Natural killer cell (primary cell): ENCODE results near the gene SLC10A1. TPM values are rescaled to one million over a fixed set of nuclear protein-coding genes. Genes with fewer than 3 reads are reported as not detected.

Experiments
- ATAC-seq, 3 donors: fragments of 150-1000 bp in 2 of 3; fragments of 200-7000 bp in 1 of 3; cut with Tn5 transposase; 1 replicate in 1 of 3; 2 replicates in 2 of 3; pipeline ENCODE4 v1.10.0; 2021; ENCODE audit warnings: mild to moderate bottlenecking in 2 of 3, moderate library complexity in 2 of 3
- DNase-seq, 2 donors: peaks; one replicate each; pipeline versions ENCODE4 v3.0.0 to v3.0.0-alpha.2; 2013 to 2021; ENCODE audit warnings: mixed read lengths in 1 of 2
- H3K27ac ChIP-seq: one replicate; pipeline ENCODE4 v1.5.1; 2013; ENCODE audit warnings: mild to moderate bottlenecking, low read length
- H3K27me3 ChIP-seq: one replicate; pipeline ENCODE4 v1.6.1; 2013; ENCODE audit warnings: low read length; ENCODE audit not compliant: control insufficient read depth, insufficient read depth
- H3K36me3 ChIP-seq: one replicate; pipeline ENCODE4 v1.6.1; 2013; ENCODE audit warnings: low read length; ENCODE audit not compliant: control insufficient read depth, insufficient read depth
- H3K4me1 ChIP-seq: one replicate; pipeline ENCODE4 v1.6.1; 2013; ENCODE audit warnings: low read length; ENCODE audit not compliant: control insufficient read depth, insufficient read depth
- H3K4me3 ChIP-seq: one replicate; pipeline ENCODE4 v1.5.1; 2013; ENCODE audit warnings: low read length
- H3K9me3 ChIP-seq: one replicate; pipeline ENCODE4 v1.6.1; 2013; ENCODE audit warnings: low read length; ENCODE audit not compliant: control insufficient read depth, insufficient read depth
- H3K27ac Mint-ChIP-seq, 2 donors: one replicate each; pipeline ENCODE4 v1.8.0; 2022; ENCODE audit warnings: mild to moderate bottlenecking in 2 of 2, mixed read lengths in 2 of 2, moderate library complexity in 1 of 2
- H3K27me3 Mint-ChIP-seq, 2 donors: one replicate each; pipeline ENCODE4 v1.8.0; 2022; ENCODE audit warnings: low read depth in 2 of 2, mixed read lengths in 2 of 2
- H3K36me3 Mint-ChIP-seq: one replicate; pipeline ENCODE4 v1.8.0; 2022; ENCODE audit warnings: mixed read lengths
- H3K4me1 Mint-ChIP-seq, 2 donors: one replicate each; pipeline ENCODE4 v1.8.0; 2022; ENCODE audit warnings: mixed read lengths in 2 of 2
- H3K4me3 Mint-ChIP-seq: one replicate; pipeline ENCODE4 v1.8.0; 2022; ENCODE audit warnings: mild to moderate bottlenecking, moderate library complexity, mixed read lengths
- H3K9me3 Mint-ChIP-seq, 2 donors: one replicate each; pipeline ENCODE4 v1.8.0; 2022; ENCODE audit warnings: mixed read lengths in 2 of 2
- WGBS: methylation state at CpG from one replicate; pipeline ENCODE4 v1.1.7; 2013; ENCODE audit warnings: missing lambda C conversion rate; ENCODE audit not compliant: insufficient coverage; 5-methylcytosine and 5-hydroxymethylcytosine counted together
- intact Hi-C: fragments of 100-400 bp; cut with micrococcal nuclease; formaldehyde crosslinking; loops from one replicate; pipeline ENCODE4 v1.14.2; 2022
- total RNA-seq, 4 donors: library from RNA; stranded (reverse); fragments of 120-200 nt in 1 of 4; gene quantifications; one replicate each; pipeline versions ENCODE4 v1.2.3 to v1.2.4, GENCODE V29; 2013 to 2022
- TF ChIP-seq, protein P1 (sequence below): fragments of 200-600 bp; IDR thresholded peaks from one replicate; pipeline ENCODE4 v1.8.0; 2022; ENCODE audit warnings: antibody characterized with exemption

SLC10A1 gene
- total RNA-seq, 3 donors from 2014 or later (not counting 1 experiment from before 2014, with no cell fraction given): not detected

DNA sequence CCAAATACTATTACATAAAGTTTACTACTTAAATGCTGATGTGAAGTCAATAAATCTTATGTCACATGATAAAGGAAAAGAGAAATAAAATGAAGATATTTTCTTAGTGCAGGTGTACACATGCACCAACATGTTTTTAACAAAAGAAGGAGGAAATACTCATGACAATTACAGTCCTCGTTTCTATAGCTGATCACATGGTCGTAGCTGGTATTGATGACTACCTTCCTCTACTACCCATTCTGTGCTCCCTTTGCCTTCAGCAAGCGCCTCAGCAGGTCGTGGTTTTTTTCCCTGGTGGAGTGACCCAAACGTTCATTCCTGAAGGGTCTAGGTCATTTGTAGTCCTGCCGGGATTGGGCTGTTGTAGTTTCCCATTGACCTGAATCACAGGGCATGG lies 25.4 kb upstream of the SLC10A1 start:
- peaks cover 0 to 5% of the 10 kb centered on the region in 2 donors for H3K4me1 Mint-ChIP-seq
- TF ChIP-seq, protein P1, sequence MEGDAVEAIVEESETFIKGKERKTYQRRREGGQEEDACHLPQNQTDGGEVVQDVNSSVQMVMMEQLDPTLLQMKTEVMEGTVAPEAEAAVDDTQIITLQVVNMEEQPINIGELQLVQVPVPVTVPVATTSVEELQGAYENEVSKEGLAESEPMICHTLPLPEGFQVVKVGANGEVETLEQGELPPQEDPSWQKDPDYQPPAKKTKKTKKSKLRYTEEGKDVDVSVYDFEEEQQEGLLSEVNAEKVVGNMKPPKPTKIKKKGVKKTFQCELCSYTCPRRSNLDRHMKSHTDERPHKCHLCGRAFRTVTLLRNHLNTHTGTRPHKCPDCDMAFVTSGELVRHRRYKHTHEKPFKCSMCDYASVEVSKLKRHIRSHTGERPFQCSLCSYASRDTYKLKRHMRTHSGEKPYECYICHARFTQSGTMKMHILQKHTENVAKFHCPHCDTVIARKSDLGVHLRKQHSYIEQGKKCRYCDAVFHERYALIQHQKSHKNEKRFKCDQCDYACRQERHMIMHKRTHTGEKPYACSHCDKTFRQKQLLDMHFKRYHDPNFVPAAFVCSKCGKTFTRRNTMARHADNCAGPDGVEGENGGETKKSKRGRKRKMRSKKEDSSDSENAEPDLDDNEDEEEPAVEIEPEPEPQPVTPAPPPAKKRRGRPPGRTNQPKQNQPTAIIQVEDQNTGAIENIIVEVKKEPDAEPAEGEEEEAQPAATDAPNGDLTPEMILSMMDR: no peak
- DNase-seq (no peak), ATAC-seq (no peak)
- 77% methylated on average over 6 of the region's 6 CpGs for WGBS
- no peak overlapping the region for H3K27ac Mint-ChIP-seq
- Histone ChIP-seq H3K4me1 (no peaks in the 10 kb centered on the region), H3K36me3 (no peaks in the 10 kb centered on the region), H3K9me3 (no peaks in the 10 kb centered on the region), H3K4me3 (no peak overlapping the region), H3K27ac (no peak overlapping the region), H3K27me3 (no peaks in the 10 kb centered on the region)
- peaks cover 0 to 10% of the 10 kb centered on the region in 2 donors for H3K27me3 Mint-ChIP-seq
- no peaks in the 10 kb centered on the region for H3K9me3 Mint-ChIP-seq
- no peak overlapping the region for H3K4me3 Mint-ChIP-seq
- intact Hi-C loops: no loop called here
- H3K36me3 Mint-ChIP-seq: no peaks in the 10 kb centered on the region

DNA sequence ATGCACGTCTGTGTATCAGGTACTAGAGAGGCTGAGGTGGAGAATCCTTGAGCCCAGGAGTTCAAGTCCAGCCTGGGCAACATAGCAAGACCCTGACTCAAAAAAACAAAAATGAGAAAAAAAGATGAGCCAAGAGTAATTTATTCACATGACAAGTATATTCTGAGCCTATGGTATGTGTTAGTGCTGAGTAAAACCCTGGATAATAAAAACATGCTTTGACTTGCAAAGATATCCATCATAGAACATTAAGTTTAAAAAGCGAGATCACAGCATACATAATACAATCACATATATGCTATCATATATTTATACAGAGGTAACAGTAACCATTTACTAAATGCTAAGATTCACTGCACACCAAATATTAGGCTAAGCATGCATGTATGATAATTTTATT lies 23.9 kb upstream of the SLC10A1 start:
- peaks cover 0 to 7% of the 10 kb centered on the region in 2 donors for H3K27me3 Mint-ChIP-seq
- Histone ChIP-seq H3K4me3 (no peak overlapping the region), H3K9me3 (no peaks in the 10 kb centered on the region), H3K36me3 (no peaks in the 10 kb centered on the region), H3K4me1 (no peaks in the 10 kb centered on the region), H3K27me3 (no peaks in the 10 kb centered on the region), H3K27ac (no peak overlapping the region)
- H3K36me3 Mint-ChIP-seq: no peaks in the 10 kb centered on the region
- TF ChIP-seq, protein P1: no peak
- DNase-seq (no peak), ATAC-seq (no peak)
- H3K9me3 Mint-ChIP-seq: no peaks in the 10 kb centered on the region
- peaks cover 0 to 5% of the 10 kb centered on the region in 2 donors for H3K4me1 Mint-ChIP-seq
- no peak overlapping the region for H3K4me3 Mint-ChIP-seq
- intact Hi-C loops: no loop called here
- H3K27ac Mint-ChIP-seq: no peak overlapping the region
- 74% methylated on average over 1 of the region's 2 CpGs for WGBS

GRCh38 chr14:69819607-69820006 lies 22.6 kb upstream of the SLC10A1 start:
- 93% methylated on average over 8 of the region's 8 CpGs for WGBS
- H3K36me3 Mint-ChIP-seq: no peaks in the 10 kb centered on the region
- peaks cover 0 to 2% of the 10 kb centered on the region in 2 donors for H3K27me3 Mint-ChIP-seq
- Histone ChIP-seq H3K4me1 (no peaks in the 10 kb centered on the region), H3K27ac (no peak overlapping the region), H3K9me3 (no peaks in the 10 kb centered on the region), H3K4me3 (no peak overlapping the region), H3K27me3 (no peaks in the 10 kb centered on the region), H3K36me3 (no peaks in the 10 kb centered on the region)
- intact Hi-C loops: loop anchor here (5.0 kb wide), 3 partner anchors 193 to 1153 kb away; no protein-coding TSS in a partner anchor
- peaks cover 0 to 5% of the 10 kb centered on the region in 2 donors for H3K4me1 Mint-ChIP-seq
- TF ChIP-seq, protein P1: no peak
- ATAC-seq (no peak), DNase-seq (no peak)
- H3K9me3 Mint-ChIP-seq: no peaks in the 10 kb centered on the region
- H3K4me3 Mint-ChIP-seq: no peak overlapping the region
- no peak overlapping the region for H3K27ac Mint-ChIP-seq

DNA sequence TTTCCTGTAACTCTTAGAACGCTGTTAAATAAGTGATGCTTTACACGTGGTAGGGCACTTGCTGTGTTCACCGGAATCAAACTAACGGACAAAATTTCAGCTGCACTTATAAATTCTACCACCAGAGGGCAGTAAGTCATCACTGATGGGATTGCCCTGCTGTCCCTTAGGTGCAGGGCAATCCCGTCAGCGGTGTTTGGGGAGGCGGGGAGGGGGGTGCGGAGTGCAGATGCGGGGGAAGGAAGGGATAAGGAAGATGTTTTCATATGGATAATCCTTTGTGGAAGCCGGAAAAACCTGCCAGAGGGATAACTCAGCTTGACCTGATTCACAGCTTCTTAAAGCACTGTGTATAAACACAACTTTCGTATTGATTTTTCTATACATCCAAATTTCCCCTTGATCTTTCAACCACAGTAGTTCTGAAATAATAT lies 21.7 kb upstream of the SLC10A1 start:
- Mint-ChIP-seq H3K4me3 (no peak overlapping the region), H3K27ac (no peak overlapping the region), H3K27me3 (peaks cover 0 to 2% of the 10 kb centered on the region in 2 donors), H3K9me3 (no peaks in the 10 kb centered on the region), H3K4me1 (peaks cover 0 to 5% of the 10 kb centered on the region in 2 donors), H3K36me3 (no peaks in the 10 kb centered on the region)
- Histone ChIP-seq H3K9me3 (no peaks in the 10 kb centered on the region), H3K27me3 (no peaks in the 10 kb centered on the region), H3K27ac (no peak overlapping the region), H3K36me3 (no peaks in the 10 kb centered on the region), H3K4me1 (no peaks in the 10 kb centered on the region), H3K4me3 (no peak overlapping the region)
- TF ChIP-seq, protein P1: peak; percentile 82
- intact Hi-C loops: loop anchor here (1.0 to 5.0 kb wide), 4 partner anchors 194 to 1154 kb away; no protein-coding TSS in a partner anchor
- DNase-seq (peak; percentile 26 to 81), ATAC-seq (peak; percentile 78 to 82 (median 80))
- 9% methylated on average over 11 of the region's 11 CpGs for WGBS
